ENCODE results near the gene ACP7.

DNA sequence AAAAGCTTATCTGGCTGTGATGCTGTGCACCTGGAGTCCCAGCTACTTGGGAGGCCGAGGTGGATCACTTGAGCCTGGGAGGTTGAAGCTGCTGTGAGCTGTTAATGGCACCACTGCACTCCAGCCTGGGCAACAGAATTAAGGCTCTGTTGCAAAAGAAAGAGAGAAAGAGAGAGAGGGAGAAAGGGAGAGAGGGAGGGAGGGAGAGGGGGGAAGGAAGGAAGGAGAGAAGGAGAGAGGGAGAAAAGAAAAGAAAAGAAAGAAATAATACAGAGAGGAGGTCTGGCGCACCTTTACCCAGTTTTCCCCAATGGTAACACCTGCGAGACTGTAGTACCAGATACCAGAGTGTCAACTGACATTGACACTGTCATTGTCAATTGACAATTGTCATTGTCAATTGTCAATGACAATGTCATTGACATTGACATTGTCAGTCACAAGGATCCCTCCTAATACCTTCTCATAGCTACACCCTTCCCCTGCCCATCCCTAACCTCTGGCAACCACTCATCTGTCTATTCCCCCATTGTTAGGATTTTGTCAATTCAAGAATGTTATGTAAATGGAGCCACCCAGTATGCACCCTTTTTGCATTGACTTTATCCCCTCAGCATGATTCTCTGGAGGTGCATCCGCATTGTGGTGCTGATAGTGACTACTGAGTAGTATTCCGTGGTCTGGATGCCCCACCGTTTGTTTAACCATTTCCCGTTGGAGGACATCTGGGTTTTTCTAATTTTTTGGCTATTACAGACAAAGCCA, 62.7 kb downstream of the ACP7 start:
- TF ChIP-seq, protein P1, sequence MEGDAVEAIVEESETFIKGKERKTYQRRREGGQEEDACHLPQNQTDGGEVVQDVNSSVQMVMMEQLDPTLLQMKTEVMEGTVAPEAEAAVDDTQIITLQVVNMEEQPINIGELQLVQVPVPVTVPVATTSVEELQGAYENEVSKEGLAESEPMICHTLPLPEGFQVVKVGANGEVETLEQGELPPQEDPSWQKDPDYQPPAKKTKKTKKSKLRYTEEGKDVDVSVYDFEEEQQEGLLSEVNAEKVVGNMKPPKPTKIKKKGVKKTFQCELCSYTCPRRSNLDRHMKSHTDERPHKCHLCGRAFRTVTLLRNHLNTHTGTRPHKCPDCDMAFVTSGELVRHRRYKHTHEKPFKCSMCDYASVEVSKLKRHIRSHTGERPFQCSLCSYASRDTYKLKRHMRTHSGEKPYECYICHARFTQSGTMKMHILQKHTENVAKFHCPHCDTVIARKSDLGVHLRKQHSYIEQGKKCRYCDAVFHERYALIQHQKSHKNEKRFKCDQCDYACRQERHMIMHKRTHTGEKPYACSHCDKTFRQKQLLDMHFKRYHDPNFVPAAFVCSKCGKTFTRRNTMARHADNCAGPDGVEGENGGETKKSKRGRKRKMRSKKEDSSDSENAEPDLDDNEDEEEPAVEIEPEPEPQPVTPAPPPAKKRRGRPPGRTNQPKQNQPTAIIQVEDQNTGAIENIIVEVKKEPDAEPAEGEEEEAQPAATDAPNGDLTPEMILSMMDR (IDR thresholded peaks at IDR 0.05) = no peak
- no peak for TF ChIP-seq POLR2A (IDR thresholded peaks at IDR 0.05)
